HG03135 (cell line): ENCODE data around the gene SF3A2.

ENCODE experiments used
- ATAC-seq: cut with Tn5 transposase; IDR thresholded peaks from one replicate; pipeline ENCODE4 v1.9.1; 2021; ENCODE audit warnings: mild to moderate bottlenecking, moderate library complexity; ENCODE audit not compliant: unreplicated experiment

The SF3A2 gene

GRCh38 chr19:2239771-2240770 is 3.4 kb downstream of the SF3A2 start:
- no peak for ATAC-seq

DNA sequence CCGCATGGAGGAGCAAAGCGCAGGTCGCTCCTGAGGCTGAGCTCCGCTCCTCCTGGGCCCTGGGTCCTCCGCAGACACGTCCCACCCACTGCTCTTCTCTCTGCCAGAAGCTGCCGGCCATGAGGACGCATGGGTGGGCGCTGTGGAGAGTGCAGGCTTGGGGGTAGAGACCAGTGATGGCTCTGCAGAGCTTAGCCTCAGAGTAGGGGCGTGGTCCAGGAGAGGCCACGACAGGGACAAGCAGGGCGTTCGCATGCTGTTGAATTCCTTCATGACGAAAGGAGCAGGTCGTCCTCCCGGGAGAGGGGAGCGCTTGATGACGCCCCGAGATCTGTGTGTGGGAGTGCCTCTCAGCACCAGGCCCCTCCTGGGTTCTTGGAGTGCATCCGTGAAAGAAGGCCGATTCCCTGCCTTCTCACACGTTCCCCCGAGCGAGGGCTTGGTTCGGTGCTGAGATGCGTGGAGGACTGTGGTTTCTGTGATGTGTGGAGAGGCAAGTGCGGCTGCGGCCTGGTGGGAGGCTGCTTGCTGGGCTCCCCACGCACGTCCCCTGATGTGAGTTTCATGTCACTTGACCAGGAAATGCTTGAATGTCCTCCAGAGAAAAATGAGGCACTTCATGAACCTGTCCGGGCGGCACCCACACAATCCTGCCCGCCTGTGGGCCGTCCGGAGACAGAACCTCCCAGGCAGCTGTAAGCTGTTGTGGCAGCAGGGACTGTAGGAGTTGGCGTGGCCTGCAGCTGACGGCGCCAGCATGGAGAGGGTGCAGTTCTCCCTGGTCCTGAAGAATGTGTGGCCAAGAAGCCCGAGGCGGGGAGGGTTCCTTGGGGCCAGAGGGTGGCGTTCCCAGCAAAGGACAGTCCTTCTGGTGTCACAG is 4.5 kb downstream of the SF3A2 start:
- no peak for ATAC-seq

GRCh38 chr19:2242092-2242537 is 5.5 kb downstream of the SF3A2 start:
- no peak for ATAC-seq

DNA sequence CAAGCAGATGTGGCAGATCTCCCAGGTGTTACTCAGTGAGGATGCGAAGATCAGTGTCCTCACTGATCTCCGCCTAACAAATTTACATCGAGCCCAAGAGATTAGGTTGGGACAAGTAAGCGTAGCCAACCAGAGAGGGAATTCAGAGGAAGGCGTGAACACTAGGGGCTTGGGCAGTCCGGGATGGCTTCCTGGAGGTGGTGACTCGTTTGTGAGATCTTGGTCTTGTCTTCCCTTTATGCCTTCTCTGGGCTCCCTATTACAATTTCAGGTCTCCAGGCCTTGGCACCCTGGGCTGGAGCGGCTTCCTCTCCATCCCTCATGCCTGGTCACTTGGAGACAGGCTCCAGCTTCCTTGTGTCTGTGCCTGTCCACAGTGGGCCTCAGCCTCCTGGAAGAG is 6.2 kb downstream of the SF3A2 start:
- no peak for ATAC-seq

- no peak for ATAC-seq
These were observed 6.9 kb downstream of the SF3A2 start for GRCh38 chr19:2243274-2244124.

GRCh38 chr19:2244125-2244411 is 7.4 kb downstream of the SF3A2 start:
- no peak for ATAC-seq

DNA sequence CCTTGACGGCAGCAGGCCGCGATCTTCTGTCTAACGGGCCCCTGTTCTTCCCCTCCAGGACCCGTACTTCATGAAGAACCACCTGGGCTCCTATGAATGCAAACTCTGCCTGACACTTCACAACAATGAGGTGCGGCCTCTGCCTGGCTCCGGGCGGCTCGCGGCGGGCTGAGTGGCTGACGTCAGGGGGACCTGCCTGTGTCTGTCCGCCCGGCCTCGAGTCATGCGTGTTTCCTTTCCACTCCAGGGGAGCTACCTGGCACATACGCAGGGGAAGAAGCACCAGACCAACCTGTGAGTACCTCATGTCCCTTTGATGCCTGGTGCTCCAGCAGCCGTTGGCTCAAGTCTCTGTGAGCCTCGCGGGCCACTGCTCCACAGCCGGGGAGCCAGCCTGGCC is 7.9 kb downstream of the SF3A2 start:
- ATAC-seq, result no peak

DNA sequence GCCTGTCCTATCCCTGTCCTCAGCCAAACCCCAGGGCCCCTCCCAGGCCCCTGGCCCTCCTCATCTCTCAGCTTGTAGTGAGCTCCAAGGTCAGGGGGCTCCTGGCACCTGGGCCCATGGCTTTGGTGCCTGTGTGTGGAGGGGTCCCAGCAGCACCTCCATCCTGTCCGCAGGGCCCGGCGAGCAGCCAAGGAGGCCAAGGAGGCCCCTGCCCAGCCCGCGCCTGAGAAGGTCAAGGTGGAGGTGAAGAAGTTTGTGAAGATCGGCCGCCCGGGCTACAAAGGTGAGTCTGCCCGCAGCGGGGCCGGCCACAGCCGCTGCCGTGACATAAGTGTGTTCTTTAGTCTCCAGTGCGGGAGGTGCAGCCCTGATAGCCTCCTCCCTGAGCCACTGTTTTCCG is 8.6 kb downstream of the SF3A2 start:
- no peak for ATAC-seq

- no peak for ATAC-seq
These were observed 9.5 kb downstream of the SF3A2 start for GRCh38 chr19:2246014-2246620.

GRCh38 chr19:2246801-2247361 is 10.3 kb downstream of the SF3A2 start:
- ATAC-seq, result no peak

- no peak for ATAC-seq
These were observed 10.9 kb downstream of the SF3A2 start for GRCh38 chr19:2247433-2248101.

DNA sequence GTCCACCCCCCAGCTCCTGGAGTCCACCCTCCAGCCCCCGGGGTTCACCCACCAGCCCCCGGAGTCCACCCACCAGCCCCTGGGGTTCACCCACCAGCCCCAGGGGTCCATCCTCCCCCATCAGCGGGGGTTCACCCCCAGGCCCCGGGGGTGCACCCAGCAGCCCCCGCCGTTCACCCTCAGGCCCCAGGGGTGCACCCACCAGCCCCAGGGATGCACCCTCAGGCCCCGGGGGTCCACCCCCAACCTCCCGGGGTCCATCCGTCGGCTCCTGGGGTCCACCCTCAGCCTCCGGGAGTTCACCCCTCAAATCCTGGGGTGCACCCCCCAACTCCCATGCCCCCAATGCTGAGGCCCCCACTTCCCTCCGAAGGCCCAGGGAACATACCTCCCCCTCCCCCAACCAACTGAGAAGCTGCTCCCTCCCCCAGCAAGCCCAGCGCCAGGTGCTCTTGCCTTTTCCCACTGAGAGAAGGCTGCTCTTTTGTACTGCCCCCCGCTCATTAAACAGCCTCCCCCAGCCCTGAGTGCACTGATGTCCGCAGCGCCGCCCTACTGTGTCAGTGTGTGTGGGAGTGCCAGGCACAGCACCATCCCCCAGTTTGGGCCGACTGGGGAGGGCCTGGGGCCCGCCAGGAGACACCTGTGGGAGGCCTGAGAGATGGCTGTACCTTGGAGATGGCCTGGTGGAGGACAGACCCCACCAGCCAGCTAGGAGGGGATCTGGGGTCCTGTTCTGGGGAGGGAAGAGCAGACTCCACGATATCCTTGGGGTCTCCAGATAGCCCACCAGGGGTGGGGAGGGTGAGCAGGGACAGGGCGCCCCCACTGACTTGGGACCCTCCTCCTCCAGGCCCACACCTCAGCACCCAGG is 11.7 kb downstream of the SF3A2 start:
- ATAC-seq, result no peak

DNA sequence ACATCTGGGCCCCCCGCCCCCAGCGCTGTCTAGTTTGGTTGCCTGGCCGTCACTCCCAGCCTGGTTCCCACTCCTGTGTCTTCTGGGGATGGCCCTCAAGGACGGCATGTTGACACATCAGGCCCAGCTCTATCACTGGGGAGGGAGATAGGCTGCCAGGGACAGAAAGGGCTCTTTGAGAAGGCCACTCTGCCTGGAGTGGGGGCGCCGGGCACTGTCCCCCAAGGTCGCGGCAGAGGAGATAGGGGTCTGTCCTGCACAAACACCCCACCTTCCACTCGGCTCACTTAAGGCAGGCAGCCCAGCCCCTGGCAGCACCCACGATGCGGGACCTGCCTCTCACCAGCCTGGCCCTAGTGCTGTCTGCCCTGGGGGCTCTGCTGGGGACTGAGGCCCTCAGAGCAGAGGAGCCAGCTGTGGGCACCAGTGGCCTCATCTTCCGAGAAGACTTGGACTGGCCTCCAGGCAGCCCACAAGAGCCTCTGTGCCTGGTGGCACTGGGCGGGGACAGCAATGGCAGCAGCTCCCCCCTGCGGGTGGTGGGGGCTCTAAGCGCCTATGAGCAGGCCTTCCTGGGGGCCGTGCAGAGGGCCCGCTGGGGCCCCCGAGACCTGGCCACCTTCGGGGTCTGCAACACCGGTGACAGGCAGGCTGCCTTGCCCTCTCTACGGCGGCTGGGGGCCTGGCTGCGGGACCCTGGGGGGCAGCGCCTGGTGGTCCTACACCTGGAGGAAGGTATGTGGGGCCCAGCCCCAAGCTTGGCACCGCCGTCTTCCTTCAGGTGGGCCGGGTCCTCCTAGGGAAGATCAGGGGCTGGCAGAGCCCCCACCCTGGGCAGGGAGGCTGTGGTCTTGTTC is 12.6 kb downstream of the SF3A2 start, which contains the start of gene AMH:
Gene AMH (plus strand): TSS at position 314 of the 857 bp plus-strand sequence. CDS start 10 bp downstream, at position 324.
- no peak for ATAC-seq

GRCh38 chr19:2249880-2250765 is 13.5 kb downstream of the SF3A2 start:
- ATAC-seq, result no peak

GRCh38 chr19:2250766-2251105 is 14.1 kb downstream of the SF3A2 start:
- no peak for ATAC-seq
